ENCODE results near the gene SF1.

DNA sequence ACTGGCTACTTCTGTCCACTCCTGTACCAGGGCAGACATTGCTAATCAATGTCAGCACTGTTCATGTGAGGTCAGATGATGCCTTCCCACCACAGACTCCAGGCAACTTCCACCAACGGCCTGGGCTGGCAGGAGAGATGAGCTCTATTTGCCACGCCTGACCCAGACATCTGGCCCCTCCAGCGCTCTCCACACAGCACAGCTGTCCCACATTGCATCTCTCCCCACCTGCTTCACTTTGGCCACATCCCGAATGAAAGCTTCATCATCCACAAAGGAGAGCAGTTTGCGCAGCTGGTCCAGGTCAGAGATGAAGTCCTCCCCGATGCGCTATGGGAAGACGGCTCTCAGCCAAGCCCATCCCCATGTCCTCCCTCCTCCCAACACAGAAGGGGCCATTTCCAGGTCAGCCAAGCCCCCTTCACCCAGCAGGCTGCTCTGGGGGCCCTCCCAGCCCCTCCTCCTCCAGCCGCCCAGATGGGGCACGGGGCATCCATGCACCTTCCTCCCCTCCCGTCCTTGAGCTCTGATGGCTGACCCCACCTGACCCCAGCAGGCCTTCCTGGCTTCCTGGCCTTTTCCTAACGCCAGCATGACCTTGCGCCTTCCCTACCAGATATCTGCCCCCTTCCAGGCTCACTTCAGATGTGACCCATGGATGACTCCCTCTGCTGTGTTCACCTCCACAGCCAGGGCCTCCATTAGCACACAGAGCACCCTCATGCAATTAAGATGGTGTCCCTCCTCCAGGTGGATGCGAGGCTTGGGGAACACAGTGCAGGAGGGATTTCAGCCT lies 26.0 kb downstream of the SF1 start:
- TF ChIP-seq EZH2 (IDR thresholded peaks at IDR 0.05; ENCODE audit: insufficient read depth, poor library complexity, severe bottlenecking) (no peak), EZH2phosphoT487 (IDR thresholded peaks at IDR 0.05; ENCODE audit: insufficient read depth, low read depth) (no peak)
